Retinal pigment epithelial cell (primary cell): ENCODE data around the gene ADAMTS15.

Experiments used
- DNase-seq: peaks from one replicate; pipeline ENCODE4 v3.0.0-alpha.2; 2010; ENCODE audit warnings: low read depth
- H3K4me3 ChIP-seq: 2 replicates; pipeline ENCODE4 v1.5.1; 2011; ENCODE audit warnings: mild to moderate bottlenecking, low read length, control low read depth, moderate library complexity
- TF ChIP-seq, protein P1 (sequence below): conservative IDR thresholded peaks from 2 replicates; pipeline ENCODE4 v1.5.1; 2011; ENCODE audit warnings: low read depth, low read length, control low read depth, inconsistent platforms

Gene ADAMTS15

DNA sequence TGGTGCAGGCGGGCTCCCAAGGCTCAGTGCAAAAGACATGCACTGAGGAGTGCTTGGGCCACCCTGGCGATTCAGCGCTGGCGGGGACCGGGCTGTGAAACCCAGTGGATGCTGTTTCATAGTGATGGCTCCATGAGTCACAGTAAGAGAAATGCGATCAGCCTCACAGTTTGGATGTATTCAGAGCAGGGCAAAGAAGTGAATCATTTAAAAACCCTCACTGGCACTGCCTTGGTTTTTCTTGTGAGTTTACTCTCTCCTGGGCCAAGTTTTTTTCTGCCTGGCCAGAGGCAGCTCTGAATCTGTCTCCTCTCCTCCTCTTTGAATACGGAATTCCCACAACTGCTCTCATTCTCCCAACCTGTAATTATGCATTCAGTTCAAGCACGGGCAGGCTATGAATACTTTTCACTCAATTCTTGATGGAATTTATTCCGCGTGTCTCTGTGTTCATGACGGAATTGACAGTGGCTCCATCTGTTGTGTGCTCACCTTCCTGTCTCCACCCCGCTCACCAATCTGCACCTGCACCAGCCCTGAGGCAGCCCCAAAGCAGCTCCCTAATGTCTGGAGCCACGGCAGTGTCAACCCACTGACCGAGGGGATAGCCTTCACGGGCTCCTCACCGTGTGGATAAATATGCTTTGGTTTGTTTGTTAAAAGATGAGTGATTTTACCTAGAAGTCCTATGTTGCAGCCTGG, 34.9 kb upstream of the ADAMTS15 start:
- DNase-seq: peak; percentile 33
- no peak overlapping the region for H3K4me3 ChIP-seq
- TF ChIP-seq, protein P1, sequence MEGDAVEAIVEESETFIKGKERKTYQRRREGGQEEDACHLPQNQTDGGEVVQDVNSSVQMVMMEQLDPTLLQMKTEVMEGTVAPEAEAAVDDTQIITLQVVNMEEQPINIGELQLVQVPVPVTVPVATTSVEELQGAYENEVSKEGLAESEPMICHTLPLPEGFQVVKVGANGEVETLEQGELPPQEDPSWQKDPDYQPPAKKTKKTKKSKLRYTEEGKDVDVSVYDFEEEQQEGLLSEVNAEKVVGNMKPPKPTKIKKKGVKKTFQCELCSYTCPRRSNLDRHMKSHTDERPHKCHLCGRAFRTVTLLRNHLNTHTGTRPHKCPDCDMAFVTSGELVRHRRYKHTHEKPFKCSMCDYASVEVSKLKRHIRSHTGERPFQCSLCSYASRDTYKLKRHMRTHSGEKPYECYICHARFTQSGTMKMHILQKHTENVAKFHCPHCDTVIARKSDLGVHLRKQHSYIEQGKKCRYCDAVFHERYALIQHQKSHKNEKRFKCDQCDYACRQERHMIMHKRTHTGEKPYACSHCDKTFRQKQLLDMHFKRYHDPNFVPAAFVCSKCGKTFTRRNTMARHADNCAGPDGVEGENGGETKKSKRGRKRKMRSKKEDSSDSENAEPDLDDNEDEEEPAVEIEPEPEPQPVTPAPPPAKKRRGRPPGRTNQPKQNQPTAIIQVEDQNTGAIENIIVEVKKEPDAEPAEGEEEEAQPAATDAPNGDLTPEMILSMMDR: no peak

DNA sequence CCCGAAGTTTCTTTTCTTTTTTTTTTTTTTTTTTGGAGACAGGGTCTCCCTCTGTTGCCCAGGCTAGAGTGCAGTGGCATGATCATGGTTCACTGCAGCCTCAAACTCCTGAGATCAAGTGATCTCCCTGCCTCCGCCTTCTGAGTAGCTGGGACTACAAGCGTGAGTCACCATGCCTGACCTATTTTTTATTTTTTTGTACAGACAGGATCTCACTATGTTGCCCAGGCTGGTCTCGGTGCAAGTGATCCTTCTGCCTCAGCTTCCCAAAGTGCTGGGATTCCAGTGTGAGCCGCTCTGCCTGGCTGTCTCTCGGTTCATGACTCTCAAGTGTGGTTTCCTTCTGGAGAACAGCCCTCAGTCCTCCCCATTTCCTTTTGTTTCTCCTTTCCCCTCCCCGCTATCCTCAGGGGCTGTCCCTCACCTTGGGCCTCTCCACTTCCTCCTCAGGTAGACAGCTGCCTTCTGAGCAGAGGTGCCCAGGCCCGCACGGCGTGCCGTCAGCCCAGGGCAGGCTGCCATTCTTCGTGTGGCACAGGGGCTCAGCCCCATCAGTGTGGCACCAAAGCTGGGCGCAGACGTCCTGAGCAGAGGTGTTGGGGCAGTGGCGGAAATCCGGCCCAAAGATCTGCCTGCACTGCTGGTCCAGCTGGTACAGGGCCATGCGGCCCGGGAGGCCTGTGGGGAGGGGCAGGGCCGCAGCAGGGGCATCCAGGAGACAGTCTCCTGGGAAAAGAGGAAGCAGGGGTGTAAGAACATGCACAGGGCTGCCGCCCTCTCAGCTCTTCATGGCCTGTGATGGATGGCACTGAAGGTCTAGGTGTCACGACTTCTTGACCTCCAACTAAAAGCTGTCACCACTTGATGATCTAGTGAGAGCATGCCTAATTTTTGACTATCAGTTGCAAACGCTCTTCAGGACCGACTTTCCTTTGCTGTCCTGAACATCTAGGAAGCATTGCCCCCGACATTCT, 34.1 kb upstream of the ADAMTS15 start:
- TF ChIP-seq, protein P1: no peak

DNA sequence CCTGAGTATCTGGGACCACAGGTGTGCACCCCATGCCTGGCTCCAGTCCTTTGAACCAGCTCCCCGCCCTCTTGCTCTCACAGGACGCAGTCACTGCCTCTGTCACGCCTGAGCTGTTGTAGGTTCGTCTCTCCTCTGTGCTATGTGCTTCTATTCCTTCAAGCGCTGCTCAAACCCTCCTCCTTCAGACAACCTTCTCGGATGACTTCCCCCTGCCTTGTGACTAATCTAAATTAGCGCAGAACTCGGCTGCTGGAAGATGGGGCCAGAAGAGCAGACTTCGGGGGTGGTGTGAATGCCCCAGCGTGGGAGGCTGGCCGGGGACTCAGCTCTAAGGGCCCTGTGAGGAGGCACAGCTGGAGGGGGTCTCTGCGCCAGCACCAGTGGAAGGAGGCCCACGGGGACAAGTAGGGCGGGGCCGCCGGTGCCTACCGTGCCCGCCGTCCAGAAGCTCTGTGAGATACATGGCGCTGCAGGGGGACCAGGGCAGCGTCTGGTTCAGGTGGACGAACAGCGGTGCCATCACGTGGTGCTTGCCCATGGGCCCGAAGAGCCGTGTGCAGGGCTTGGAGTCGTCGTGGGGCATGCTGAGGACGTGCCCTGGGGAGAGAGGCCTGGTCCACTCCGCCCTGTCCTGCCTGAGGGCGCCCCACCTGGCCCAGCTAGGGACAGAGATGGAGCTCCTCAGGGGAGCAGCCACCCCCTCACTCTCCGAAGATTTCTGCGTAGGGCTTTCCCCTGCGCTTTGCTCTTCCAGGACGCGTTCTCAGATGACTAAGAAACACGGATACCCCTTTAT, 32.5 kb upstream of the ADAMTS15 start:
- TF ChIP-seq, protein P1: no peak
- H3K4me3 ChIP-seq: no peak overlapping the region
- DNase-seq: no peak

More for the DNA sequence above, 34.1 kb upstream of the ADAMTS15 start:
- H3K4me3 ChIP-seq: no peak overlapping the region
- no peak for DNase-seq

DNA sequence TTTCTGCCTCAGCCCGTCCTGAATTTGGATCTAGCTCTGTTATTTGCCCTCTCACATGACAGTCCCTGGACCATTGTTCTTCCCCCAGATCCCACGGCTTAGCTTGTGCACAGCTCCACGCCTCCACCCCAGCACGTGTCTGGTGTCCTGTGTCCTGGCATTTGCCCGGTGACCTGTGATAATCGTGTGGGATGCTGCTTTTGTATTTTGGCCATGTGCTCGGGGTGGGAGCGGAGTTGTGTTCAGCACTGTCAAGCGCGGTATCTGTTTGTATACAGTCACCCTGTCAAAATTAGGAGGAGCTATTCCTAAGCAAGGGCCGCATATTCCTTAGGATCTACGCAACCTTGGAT, 31.9 kb upstream of the ADAMTS15 start:
- TF ChIP-seq, protein P1: no peak

DNA sequence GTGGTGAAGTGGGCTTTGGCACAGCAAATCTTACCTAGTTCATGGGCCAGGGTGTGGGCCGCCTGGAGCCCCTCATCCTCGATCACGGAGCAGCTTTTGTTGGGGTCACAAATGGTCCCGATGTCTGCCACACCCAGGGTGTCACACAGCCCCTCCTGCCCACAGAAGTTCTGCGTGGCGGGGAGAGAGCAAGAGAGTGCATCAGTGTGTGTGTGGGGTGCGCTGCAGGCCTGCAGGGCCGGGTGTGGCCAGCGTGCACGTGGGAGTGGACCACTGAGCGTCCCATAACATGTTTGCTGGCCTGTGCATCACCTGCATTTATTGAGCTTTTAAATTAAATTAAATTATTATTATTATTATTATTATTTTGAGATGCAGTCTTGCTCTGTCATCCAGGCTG, 31.5 kb upstream of the ADAMTS15 start:
- TF ChIP-seq, protein P1: no peak
- DNase-seq: no peak
- H3K4me3 ChIP-seq: no peak overlapping the region

More for the DNA sequence above, 31.9 kb upstream of the ADAMTS15 start:
- H3K4me3 ChIP-seq: no peak overlapping the region
- no peak for DNase-seq

DNA sequence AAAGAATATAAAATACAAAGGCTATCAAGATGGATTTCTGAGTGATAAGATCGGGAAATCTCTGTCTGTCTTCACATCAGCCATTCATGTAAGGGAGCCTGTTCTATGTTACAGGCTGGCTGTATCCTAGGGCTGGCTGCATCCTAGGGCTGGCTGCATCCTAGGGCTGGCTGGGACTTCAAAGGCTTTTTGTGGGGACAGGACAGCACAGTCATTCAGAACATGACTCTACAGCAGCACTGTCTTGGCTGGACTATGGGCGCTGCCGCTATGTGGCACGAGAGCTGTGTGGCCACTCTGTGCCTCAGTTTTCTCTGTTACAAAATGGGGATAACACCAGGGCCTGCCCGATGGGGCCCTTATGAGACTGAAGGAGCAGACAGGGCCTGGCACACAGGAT, 30.2 kb upstream of the ADAMTS15 start:
- TF ChIP-seq, protein P1: no peak
- H3K4me3 ChIP-seq: no peak overlapping the region
- no peak for DNase-seq
